ENCODE results near the gene RPL41.
"Not testable (repeated sequence)": the region's sequence is repeated elsewhere in the genome, so short reads cannot be mapped to it uniquely, and the experiment has no call there.

The RPL41 gene

GRCh38 chr12:56129206-56129941 lies 12.9 kb downstream of the RPL41 start:
- peak; percentile 58 for DNase-seq

DNA sequence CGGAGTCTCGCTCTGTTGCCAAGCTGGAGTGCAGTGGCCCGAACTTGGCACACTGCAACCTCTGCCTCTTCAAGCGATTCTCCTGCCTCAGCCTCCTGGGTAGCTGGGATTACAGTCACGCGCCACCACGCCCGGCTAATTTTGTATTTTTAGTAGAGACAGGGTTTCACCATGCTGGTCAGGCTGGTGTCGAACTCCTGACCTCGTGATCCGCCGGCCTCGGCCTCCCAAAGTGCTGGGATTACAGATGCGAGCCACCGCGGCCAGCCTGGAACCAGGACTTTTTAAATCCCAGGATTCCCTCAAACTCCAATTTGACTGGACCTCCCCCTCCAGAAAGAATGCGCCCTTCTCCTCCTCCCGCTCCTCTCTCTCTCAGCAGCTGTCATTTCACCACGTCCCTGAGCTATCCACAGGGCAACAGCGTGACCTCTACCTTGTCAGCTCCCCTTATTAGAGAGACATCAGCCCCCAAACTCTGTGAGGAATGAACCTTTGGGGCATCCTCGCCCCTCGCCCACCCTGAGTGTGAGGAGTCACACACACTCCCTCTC lies 13.6 kb downstream of the RPL41 start:
- no peak for DNase-seq

DNA sequence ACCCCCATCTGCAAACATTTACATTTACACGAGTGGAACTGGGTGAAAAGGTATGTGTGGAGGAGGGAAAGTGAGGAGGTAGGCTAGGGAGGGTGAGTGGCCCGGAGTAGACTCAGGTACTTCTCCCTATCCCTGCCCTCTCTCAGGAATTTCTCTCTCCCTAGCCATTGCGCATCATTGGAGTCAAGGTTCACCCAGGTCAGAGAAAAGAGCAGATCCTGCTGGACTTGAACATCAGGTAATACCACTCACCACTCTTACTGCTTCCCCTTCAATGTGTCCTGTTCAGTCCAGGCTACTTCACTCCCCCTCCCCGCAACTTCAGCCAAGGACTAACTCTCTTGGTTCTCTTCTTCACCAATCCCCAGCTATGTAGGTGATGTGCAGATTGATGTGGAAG lies 14.4 kb downstream of the RPL41 start:
- no peak for DNase-seq

- DNase-seq: no peak
These were observed 18.5 kb downstream of the RPL41 start for GRCh38 chr12:56134897-56135296.

DNA sequence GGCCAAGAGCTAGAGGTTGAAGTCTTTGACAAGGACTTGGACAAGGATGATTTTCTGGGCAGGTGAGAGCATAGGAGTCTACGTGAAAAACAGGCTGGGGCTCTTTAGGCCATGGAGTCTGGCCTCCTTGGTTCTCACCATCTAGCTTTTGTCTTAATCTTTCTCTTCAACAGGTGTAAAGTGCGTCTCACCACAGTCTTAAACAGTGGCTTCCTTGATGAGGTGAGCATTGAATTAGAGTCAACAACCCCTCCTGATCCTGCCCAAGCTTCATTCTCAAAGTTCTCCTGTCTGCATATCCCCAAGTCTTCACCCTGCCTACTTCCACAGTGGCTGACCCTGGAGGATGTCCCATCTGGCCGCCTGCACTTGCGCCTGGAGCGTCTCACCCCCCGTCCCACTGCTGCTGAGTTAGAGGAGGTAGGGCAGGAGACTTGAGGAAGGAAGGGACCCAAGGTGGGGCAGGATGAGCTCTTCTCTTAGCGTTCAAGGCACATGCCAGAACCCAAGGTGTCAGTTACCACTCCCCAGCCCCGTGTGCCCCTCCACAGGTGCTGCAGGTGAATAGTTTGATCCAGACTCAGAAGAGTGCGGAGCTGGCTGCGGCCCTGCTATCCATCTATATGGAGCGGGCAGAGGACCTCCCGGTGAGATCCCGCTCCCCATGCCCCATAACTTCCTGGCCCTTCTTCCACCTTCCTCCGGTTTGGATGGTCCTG lies 21.6 kb downstream of the RPL41 start:
- no peak for DNase-seq

DNA sequence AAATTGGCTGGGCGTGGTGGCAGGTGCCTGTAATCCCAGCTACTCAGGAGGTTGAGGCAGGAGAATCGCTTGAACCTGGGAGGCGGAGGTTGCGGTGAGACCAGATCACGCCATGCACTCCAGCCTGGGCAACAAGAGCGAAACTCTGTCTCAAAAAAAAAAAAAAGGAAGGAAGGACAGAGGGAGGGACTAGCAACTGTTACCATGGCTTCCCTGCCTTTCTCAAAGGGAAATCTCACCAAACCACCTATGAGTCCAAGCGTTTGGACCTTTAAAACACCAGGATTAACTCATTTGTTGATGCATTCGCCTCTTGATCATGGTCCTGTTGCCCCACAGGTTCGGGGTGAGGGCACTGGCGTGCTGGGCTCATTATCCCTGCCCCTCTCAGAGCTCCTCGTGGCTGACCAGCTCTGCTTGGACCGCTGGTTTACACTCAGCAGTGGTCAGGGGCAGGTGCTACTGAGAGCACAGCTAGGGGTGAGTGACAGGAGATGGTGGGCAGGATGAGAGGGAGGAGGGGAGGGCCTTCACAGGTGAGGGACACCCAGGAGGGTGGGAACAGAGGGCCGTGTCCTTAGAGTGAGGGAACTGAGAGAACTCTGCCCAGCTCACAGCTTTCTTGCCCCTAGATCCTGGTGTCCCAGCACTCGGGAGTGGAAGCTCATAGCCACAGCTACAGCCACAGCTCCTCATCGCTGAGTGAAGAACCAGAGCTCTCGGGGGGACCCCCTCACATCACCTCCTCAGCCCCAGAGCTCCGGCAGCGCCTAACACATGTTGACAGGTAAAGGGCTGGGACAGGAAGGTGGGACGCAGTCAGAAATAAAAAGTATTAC lies 25.7 kb downstream of the RPL41 start:
- no peak for DNase-seq

- DNase-seq: no peak
These were observed 26.8 kb downstream of the RPL41 start for GRCh38 chr12:56143217-56143616.

DNA sequence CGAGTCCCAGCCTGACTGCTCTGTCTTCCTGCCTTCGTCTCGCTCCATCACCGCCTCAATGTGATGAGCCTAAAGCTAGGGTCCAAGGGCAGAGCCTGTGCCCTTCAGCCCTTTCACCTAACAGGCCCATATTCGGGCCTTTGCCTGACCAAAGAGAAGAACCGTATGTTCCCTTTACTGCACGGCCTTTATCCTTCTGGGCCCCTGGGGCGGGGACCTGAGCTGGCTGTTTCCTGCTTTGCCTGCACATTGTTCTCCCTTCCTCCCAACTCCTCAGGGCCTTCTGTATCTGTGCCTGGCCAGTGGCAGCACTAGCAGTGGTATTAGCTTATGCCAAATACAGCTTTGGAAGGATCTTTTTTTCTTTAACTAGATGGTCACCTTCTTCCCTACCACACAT lies 27.4 kb downstream of the RPL41 start:
- no peak for DNase-seq

DNA sequence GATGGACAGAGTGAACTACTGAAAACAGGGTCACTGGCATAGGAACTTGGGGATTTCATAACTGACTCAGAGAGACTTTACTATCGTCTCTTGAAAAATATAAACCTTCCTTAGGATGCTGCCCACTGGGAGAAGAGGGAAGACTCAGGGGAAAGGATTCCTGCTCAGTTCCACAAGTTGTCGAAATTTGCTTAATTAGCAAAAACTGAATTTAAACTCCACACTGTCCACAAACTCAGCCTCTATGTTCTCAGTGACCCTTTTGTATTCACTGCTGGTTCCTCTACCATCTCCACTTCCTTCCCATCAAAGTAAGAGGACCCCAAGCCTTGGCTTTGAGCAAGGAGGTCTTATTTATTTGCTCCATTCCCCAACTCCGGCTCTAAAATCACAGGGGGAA lies 28.8 kb downstream of the RPL41 start:
- no peak for DNase-seq

DNA sequence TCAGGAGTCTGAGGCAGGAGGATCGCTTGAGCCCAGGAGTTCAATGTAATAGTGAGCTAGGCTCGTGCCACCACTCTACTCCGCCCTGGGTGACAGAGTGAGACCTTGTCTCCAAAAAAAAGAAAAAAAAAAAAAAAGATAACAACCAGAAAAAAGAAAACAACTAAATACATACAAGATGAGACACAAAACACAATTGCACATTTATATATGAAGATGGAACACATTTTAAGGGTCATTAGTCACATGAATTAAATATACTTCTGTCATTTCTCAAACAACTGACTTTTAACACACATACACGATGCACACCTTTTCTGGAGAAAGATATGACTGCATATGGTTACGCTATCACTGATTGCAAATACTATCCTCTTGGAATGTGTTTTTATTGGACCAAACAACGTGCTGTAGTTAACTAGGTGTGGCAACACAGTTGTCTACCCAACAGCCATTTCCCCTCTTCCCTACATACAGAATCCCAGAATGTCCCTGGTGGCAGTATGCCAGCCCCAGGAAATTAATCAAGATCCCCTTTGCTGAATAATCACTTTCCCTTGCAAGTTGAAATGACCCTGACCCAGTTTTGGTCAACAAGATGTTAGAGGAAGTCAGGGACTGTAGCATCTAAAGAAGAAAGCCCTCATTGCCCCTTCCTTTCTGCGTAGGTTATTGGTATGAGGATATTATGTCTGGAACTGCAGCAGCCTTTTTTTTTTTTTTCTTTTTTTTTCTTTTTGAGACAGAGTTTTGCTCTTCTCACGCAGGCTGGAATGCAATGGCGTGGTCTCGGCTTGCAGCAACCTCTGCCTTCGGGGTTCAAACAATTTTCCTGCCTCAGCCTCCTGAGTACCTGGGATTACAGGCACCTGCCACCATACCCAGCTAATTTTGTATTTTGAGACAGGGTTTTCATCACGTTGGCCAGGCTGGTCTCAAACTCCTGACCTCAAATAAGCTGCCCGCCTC lies 30.3 kb downstream of the RPL41 start:
- no peak for DNase-seq

GRCh38 chr12:56150563-56150962 lies 34.1 kb downstream of the RPL41 start:
- no peak for DNase-seq

DNA sequence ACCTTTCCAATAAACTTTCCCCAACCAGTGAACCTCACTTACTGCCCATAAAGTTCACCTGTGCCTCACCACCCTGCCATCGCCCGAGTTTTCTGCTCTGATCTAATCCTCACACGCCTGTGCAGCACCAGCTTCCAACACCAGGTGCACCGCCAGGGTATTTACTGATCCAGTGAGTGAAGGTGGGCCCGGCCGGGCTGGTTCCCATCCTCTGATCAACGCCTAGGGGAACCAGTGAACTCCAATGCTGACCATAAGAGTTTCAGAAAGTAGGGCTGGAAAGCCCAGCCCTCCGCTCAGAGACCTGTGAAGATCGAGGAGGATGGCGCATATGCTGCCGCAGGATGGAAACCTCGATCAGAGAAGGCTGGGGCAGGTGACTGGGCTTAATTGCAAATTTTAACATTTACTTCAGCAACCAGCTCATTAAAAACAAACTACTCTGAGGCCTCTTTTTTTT lies 35.3 kb downstream of the RPL41 start:
- peak; percentile 66 for DNase-seq

- DNase-seq: peak; percentile 95
These were observed 35.8 kb downstream of the RPL41 start, which contains the start of gene MYL6B for GRCh38 chr12:56152132-56152755. Gene MYL6B (plus strand): TSS chr12:56152587. CDS start chr12:56153919, 1,332 bp downstream.

DNA sequence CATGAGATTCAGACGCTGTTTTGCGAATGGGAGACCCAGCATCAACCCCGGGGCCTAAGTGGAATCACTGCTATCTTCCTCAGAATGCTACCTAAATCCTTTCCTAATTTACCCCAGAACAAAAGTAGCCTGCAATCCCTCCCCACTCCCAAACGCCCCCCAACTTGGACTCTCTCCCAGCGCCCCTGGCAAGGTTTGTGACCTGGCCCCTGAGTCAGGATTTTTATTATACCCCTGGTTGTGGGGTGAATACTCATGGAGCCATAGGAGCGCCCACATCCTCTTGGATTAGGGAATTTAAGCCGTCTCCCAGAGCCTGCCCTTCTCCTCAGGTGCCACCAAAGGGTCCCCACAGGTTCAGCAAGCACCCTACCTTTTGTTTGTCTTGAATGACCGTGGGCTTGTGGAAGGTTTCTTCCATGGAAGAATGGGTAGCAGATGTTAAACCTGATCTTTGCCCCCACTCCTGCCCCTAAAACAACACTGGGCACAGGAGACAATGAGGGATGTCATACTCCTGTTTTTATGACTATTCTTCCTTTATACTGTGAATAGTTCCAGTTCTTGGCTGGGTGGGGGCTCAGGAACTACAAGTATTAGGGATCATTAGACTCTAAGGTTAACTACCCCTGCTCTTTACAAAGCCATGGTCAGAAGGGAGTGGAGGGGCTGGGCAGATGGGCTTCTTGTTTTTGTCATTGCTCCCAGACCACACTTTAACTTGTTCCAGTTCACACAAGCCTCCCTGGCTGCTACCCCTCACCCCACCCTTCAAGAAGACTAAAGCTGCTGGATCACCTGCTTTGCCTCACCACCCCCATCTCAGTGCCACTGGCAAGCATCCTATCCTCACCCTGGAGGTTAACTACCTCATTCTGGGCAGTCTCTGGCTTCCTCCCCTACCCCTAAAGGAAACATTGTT lies 36.6 kb downstream of the RPL41 start:
- no peak for DNase-seq

DNA sequence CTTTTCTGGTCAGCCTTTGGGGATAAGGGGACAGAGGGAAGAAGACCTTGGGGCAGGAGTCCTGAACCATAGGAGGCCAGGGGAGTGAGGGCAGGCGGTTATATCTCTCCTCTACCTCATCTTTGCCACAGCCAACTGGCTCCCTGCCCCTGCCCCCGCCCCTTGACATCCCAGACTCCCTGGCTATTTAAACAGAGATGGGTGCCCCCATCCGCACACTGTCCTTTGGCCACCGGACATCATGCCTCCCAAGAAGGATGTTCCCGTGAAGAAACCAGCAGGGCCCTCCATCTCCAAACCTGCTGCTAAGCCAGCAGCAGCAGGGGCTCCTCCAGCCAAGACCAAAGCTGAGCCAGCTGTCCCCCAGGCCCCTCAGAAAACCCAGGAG lies 37.2 kb downstream of the RPL41 start:
- DNase-seq: no peak

DNA sequence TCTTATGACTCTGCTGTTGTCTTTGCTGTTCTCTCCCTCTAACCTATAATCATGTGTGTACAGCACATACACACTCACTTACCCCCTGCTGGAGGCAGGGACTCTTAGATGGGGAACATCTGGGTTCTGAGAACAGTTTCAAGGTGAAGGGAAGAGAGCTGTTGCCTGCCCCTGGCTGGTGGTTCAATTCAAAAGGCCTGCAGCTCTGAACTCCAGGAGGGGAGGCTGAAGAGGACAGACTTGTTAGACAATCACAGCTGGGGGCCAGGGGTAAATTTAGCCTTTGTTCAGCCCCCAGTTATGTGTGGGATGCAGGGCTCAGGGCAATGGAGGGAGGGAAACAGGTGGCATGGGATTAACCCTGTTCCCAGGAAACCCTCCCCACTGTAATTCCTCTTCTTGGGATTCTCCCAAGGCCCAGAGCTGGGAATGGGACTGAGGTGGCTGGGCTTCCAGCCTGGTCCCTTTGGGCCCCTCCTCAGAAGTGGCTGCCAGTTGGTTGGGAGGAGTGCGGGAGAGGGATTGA lies 37.9 kb downstream of the RPL41 start:
- no peak for DNase-seq

DNA sequence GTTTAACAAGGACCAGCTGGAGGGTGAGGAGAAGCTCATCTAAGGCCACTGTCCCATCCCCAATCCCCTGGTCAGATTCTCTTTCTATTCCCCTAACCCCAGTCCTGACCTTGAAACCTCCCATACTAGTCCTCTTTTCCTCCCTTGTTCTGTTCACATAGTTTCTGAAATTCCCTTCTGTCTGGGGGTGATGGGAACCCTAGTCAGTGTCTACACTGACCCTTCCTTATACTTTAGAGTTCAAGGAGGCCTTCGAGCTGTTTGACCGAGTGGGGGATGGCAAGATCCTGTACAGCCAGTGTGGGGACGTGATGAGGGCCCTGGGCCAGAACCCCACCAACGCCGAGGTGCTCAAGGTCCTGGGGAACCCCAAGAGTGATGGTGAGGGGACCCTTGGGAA lies 38.4 kb downstream of the RPL41 start:
- DNase-seq: no peak

- DNase-seq: no peak
These were observed 38.9 kb downstream of the RPL41 start for GRCh38 chr12:56155256-56155845.

- DNase-seq: not testable (repeated sequence)
These were observed 40.2 kb downstream of the RPL41 start for GRCh38 chr12:56156464-56157200.

All from stimulated activated CD4-positive, alpha-beta T cell treated with anti-CD3 and anti-CD28 coated beads, Interleukin-4, amount 100 ng/mL, for 1 hour (primary cell).